ENCODE results near the gene ZCRB1. TPM values are rescaled to one million over a fixed set of nuclear protein-coding genes. Genes with fewer than 3 reads are reported as not detected.
A peak's percentile ranks its signal among the peaks of the same experiment; 100 is the strongest.
"Not testable (repeated sequence)": the region's sequence is repeated elsewhere in the genome, so short reads cannot be mapped to it uniquely, and the experiment has no call there.

ZCRB1 gene
- total RNA-seq, 2 experiments from 2014 or later, result 47.8 to 53.8 TPM

GRCh38 chr12:42346403-42347002, 20.6 kb upstream of the ZCRB1 start:
- DNase-seq (no peak), ATAC-seq (ENCODE audit: low read depth) (no peak)
- POLR2A ChIA-PET, result interaction anchor here (1.1 kb wide), 1 partner anchor 10 kb away, joined by 3 read pairs; no protein-coding TSS in a partner anchor
- H3K27ac Mint-ChIP-seq, result no peak overlapping the region
- H3K9me3 Mint-ChIP-seq, result no peaks in the 10 kb centered on the region
- H3K36me3 Mint-ChIP-seq, result peaks cover 4% of the 10 kb centered on the region
- peaks cover 2% of the 10 kb centered on the region for H3K4me1 Mint-ChIP-seq
- no peak overlapping the region for H3K4me3 Mint-ChIP-seq
- H3K27me3 Mint-ChIP-seq, result no peaks in the 10 kb centered on the region

GRCh38 chr12:42343721-42344120, 17.8 kb upstream of the ZCRB1 start:
- Mint-ChIP-seq H3K4me3 (no peak overlapping the region), H3K9me3 (no peaks in the 10 kb centered on the region)

GRCh38 chr12:42342028-42342427, 16.1 kb upstream of the ZCRB1 start:
- POLR2A ChIA-PET, result no interaction called here
- Mint-ChIP-seq H3K27me3 (no peaks in the 10 kb centered on the region), H3K36me3 (peaks cover 9% of the 10 kb centered on the region), H3K4me1 (peaks cover 8% of the 10 kb centered on the region), H3K9me3 (no peaks in the 10 kb centered on the region), H3K4me3 (no peak overlapping the region), H3K27ac (no peak overlapping the region)
- ATAC-seq (ENCODE audit: low read depth) (no peak), DNase-seq (no peak)

More at GRCh38 chr12:42343721-42344120, 17.8 kb upstream of the ZCRB1 start:
- H3K36me3 Mint-ChIP-seq, result peaks cover 4% of the 10 kb centered on the region
- POLR2A ChIA-PET, result no interaction called here
- no peaks in the 10 kb centered on the region for H3K27me3 Mint-ChIP-seq
- H3K27ac Mint-ChIP-seq, result no peak overlapping the region
- ATAC-seq (ENCODE audit: low read depth) (no peak), DNase-seq (no peak)
- peaks cover 2% of the 10 kb centered on the region for H3K4me1 Mint-ChIP-seq

GRCh38 chr12:42338280-42338679, 12.4 kb upstream of the ZCRB1 start:
- H3K27ac Mint-ChIP-seq, result peak overlapping the region; percentile 15

GRCh38 chr12:42336286-42336685, 10.4 kb upstream of the ZCRB1 start:
- no peaks in the 10 kb centered on the region for H3K27me3 Mint-ChIP-seq
- no peak overlapping the region for H3K27ac Mint-ChIP-seq
- ATAC-seq (ENCODE audit: low read depth), result no peak
- POLR2A ChIA-PET, result no interaction called here
- peaks cover 9% of the 10 kb centered on the region for H3K36me3 Mint-ChIP-seq
- DNase-seq, result no peak
- H3K4me1 Mint-ChIP-seq, result peaks cover 24% of the 10 kb centered on the region
- no peaks in the 10 kb centered on the region for H3K9me3 Mint-ChIP-seq
- no peak overlapping the region for H3K4me3 Mint-ChIP-seq

More at GRCh38 chr12:42338280-42338679, 12.4 kb upstream of the ZCRB1 start:
- Mint-ChIP-seq H3K9me3 (no peaks in the 10 kb centered on the region), H3K36me3 (peaks cover 9% of the 10 kb centered on the region), H3K4me3 (no peak overlapping the region), H3K4me1 (peaks cover 19% of the 10 kb centered on the region), H3K27me3 (no peaks in the 10 kb centered on the region)
- ATAC-seq (ENCODE audit: low read depth) (no peak), DNase-seq (no peak)
- POLR2A ChIA-PET, result no interaction called here

GRCh38 chr12:42332301-42333285, 6.7 kb upstream of the ZCRB1 start:
- no peak overlapping the region for H3K27ac Mint-ChIP-seq
- H3K9me3 Mint-ChIP-seq, result no peaks in the 10 kb centered on the region
- no peak overlapping the region for H3K4me3 Mint-ChIP-seq
- no peaks in the 10 kb centered on the region for H3K27me3 Mint-ChIP-seq
- ATAC-seq (ENCODE audit: low read depth) (no peak), DNase-seq (no peak)
- H3K36me3 Mint-ChIP-seq, result peaks cover 5% of the 10 kb centered on the region
- H3K4me1 Mint-ChIP-seq, result peaks cover 35% of the 10 kb centered on the region
- POLR2A ChIA-PET, result no interaction called here

GRCh38 chr12:42330097-42330496, 4.2 kb upstream of the ZCRB1 start:
- ATAC-seq (ENCODE audit: low read depth); H3K36me3 Mint-ChIP-seq; POLR2A ChIA-PET; H3K27ac Mint-ChIP-seq; H3K9me3 Mint-ChIP-seq; H3K4me3 Mint-ChIP-seq; DNase-seq; H3K27me3 Mint-ChIP-seq: not testable (repeated sequence)
- peaks cover 41% of the 10 kb centered on the region for H3K4me1 Mint-ChIP-seq

GRCh38 chr12:42327227-42327590, 1.3 kb upstream of the ZCRB1 start:
- POLR2A ChIA-PET, result interaction anchor here (0.6 to 2.6 kb wide), 4 partner anchors 45 to 233 kb away, joined by 3 to 17 read pairs (median 4); partner anchors contain the start of gene YAF2

GRCh38 chr12:42326541-42327226, 790 bp upstream of the ZCRB1 start:
- peaks cover 3% of the 10 kb centered on the region for H3K36me3 Mint-ChIP-seq
- DNase-seq (peak; percentile 34), ATAC-seq (ENCODE audit: low read depth) (peak; percentile 16)
- POLR2A ChIA-PET, result interaction anchor here (0.6 to 2.6 kb wide), 3 partner anchors 88 to 232 kb away, joined by 4 to 17 read pairs (median 5); partner anchors contain the start of gene YAF2
- H3K4me1 Mint-ChIP-seq, result peaks cover 32% of the 10 kb centered on the region
- H3K27ac Mint-ChIP-seq, result peak overlapping the region; percentile 96
- H3K9me3 Mint-ChIP-seq, result no peaks in the 10 kb centered on the region
- no peaks in the 10 kb centered on the region for H3K27me3 Mint-ChIP-seq
- peak overlapping the region; percentile 96 for H3K4me3 Mint-ChIP-seq

More at GRCh38 chr12:42327227-42327590, 1.3 kb upstream of the ZCRB1 start:
- H3K27me3 Mint-ChIP-seq, result no peaks in the 10 kb centered on the region
- DNase-seq (no peak), ATAC-seq (ENCODE audit: low read depth) (no peak)
- H3K4me1 Mint-ChIP-seq, result peaks cover 36% of the 10 kb centered on the region
- peak overlapping the region; percentile 96 for H3K4me3 Mint-ChIP-seq
- H3K27ac Mint-ChIP-seq, result peak overlapping the region; percentile 96
- peaks cover 1% of the 10 kb centered on the region for H3K36me3 Mint-ChIP-seq
- no peaks in the 10 kb centered on the region for H3K9me3 Mint-ChIP-seq

- no peak for DNase-seq
- ATAC-seq (ENCODE audit: low read depth), result no peak
- Mint-ChIP-seq H3K27ac (peak overlapping the region; percentile 96), H3K4me3 (peak overlapping the region; percentile 96), H3K36me3 (peaks cover 9% of the 10 kb centered on the region), H3K9me3 (no peaks in the 10 kb centered on the region), H3K27me3 (no peaks in the 10 kb centered on the region), H3K4me1 (peaks cover 28% of the 10 kb centered on the region)
- POLR2A ChIA-PET, result interaction anchor here (0.5 to 2.6 kb wide), 3 partner anchors 87 to 1435 kb away, joined by 3 to 17 read pairs (median 5); partner anchors contain the start of gene YAF2
Measured at GRCh38 chr12:42325326-42325652, 605 bp downstream of the ZCRB1 start.

- H3K27ac Mint-ChIP-seq, result no peak overlapping the region
- POLR2A ChIA-PET, result no interaction called here
- peaks cover 12% of the 10 kb centered on the region for H3K36me3 Mint-ChIP-seq
- no peaks in the 10 kb centered on the region for H3K9me3 Mint-ChIP-seq
- ATAC-seq (ENCODE audit: low read depth) (no peak), DNase-seq (no peak)
- no peaks in the 10 kb centered on the region for H3K27me3 Mint-ChIP-seq
- peaks cover 20% of the 10 kb centered on the region for H3K4me1 Mint-ChIP-seq
- H3K4me3 Mint-ChIP-seq, result no peak overlapping the region
Measured at GRCh38 chr12:42323856-42324255, 2.0 kb downstream of the ZCRB1 start.

GRCh38 chr12:42322567-42322966, 3.3 kb downstream of the ZCRB1 start:
- no peaks in the 10 kb centered on the region for H3K27me3 Mint-ChIP-seq
- H3K4me1 Mint-ChIP-seq, result peaks cover 14% of the 10 kb centered on the region
- POLR2A ChIA-PET, result no interaction called here
- ATAC-seq (ENCODE audit: low read depth), result no peak
- H3K4me3 Mint-ChIP-seq, result no peak overlapping the region
- no peak for DNase-seq
- H3K36me3 Mint-ChIP-seq, result peaks cover 15% of the 10 kb centered on the region
- no peaks in the 10 kb centered on the region for H3K9me3 Mint-ChIP-seq
- H3K27ac Mint-ChIP-seq, result no peak overlapping the region

GRCh38 chr12:42320796-42321195, 5.1 kb downstream of the ZCRB1 start:
- ATAC-seq (ENCODE audit: low read depth) (no peak), DNase-seq (no peak)
- H3K27ac Mint-ChIP-seq, result no peak overlapping the region
- H3K27me3 Mint-ChIP-seq, result no peaks in the 10 kb centered on the region
- POLR2A ChIA-PET, result no interaction called here
- H3K4me1 Mint-ChIP-seq, result peaks cover 7% of the 10 kb centered on the region
- no peaks in the 10 kb centered on the region for H3K9me3 Mint-ChIP-seq
- H3K36me3 Mint-ChIP-seq, result peaks cover 14% of the 10 kb centered on the region
- H3K4me3 Mint-ChIP-seq, result no peak overlapping the region

Measured in activated naive CD8-positive, alpha-beta T cell treated with anti-CD3 and anti-CD28 coated beads, Interleukin-2, amount 10 ng/mL, durations not matched to agents 7 days and 5 days (primary cell).